ENCODE measurements around the gene GUCD1. TPM values are rescaled to one million over a fixed set of nuclear protein-coding genes. Genes with fewer than 3 reads are reported as not detected.

Gene GUCD1
- total RNA-seq, 1 donor from 2014 or later: 77.7 TPM

GRCh38 chr22:24500277-24500820 lies 54.6 kb downstream of the GUCD1 start:
- Histone ChIP-seq H3K79me2 (ENCODE audit: insufficient read depth, low read length) (no peaks in the 10 kb centered on the region), H3K27me3 (ENCODE audit: insufficient read depth, low read length) (peaks cover 7% of the 10 kb centered on the region), H2AFZ (ENCODE audit: low read depth, low read length) (no peak overlapping the region), H3K36me3 (ENCODE audit: insufficient read depth, low read length) (no peaks in the 10 kb centered on the region), H3K9ac (ENCODE audit: low read length) (no peak overlapping the region), H4K20me1 (ENCODE audit: insufficient read depth, low read length) (no peaks in the 10 kb centered on the region), H3K4me3 (ENCODE audit: insufficient read depth, low read depth, low read length) (no peak overlapping the region), H3K9me3 (ENCODE audit: insufficient read depth, low read depth, low read length) (no peaks in the 10 kb centered on the region), H3K27ac (ENCODE audit: low read depth, low read length) (no peak overlapping the region), H3K4me2 (ENCODE audit: low read length) (no peak overlapping the region), H3K4me1 (ENCODE audit: insufficient read depth, low read length) (no peaks in the 10 kb centered on the region)
- Mint-ChIP-seq H3K4me1 (ENCODE audit: low read depth, unreplicated experiment) (peaks cover 7% of the 10 kb centered on the region), H3K27me3 (ENCODE audit: low read depth, unreplicated experiment) (peaks cover 65% of the 10 kb centered on the region), H3K4me3 (ENCODE audit: unreplicated experiment) (no peak overlapping the region), H3K9me3 (ENCODE audit: unreplicated experiment) (no peaks in the 10 kb centered on the region), H3K27ac (ENCODE audit: unreplicated experiment) (no peak overlapping the region), H3K36me3 (ENCODE audit: low read depth, unreplicated experiment) (peaks cover 2% of the 10 kb centered on the region)
- DNase-seq (ENCODE audit: low read depth) (no peak), FAIRE-seq (no peak)
- TF ChIP-seq CTCF (IDR thresholded peaks at IDR 0.05; ENCODE audit: insufficient read depth, low read depth, low read length): no peak
- no peak for TF ChIP-seq EZH2 (IDR thresholded peaks at IDR 0.05; ENCODE audit: insufficient read depth, low read length)

- Mint-ChIP-seq H3K4me1 (ENCODE audit: low read depth, unreplicated experiment) (peaks cover 7% of the 10 kb centered on the region), H3K4me3 (ENCODE audit: unreplicated experiment) (no peak overlapping the region), H3K27me3 (ENCODE audit: low read depth, unreplicated experiment) (peaks cover 70% of the 10 kb centered on the region), H3K27ac (ENCODE audit: unreplicated experiment) (no peak overlapping the region), H3K36me3 (ENCODE audit: low read depth, unreplicated experiment) (peaks cover 2% of the 10 kb centered on the region), H3K9me3 (ENCODE audit: unreplicated experiment) (no peaks in the 10 kb centered on the region)
- Histone ChIP-seq H3K79me2 (ENCODE audit: insufficient read depth, low read length) (no peaks in the 10 kb centered on the region), H3K9me3 (ENCODE audit: insufficient read depth, low read depth, low read length) (no peaks in the 10 kb centered on the region), H3K4me1 (ENCODE audit: insufficient read depth, low read length) (peaks cover 2% of the 10 kb centered on the region), H3K27me3 (ENCODE audit: insufficient read depth, low read length) (peaks cover 10% of the 10 kb centered on the region), H3K4me2 (ENCODE audit: low read length) (no peak overlapping the region), H3K27ac (ENCODE audit: low read depth, low read length) (no peak overlapping the region), H3K9ac (ENCODE audit: low read length) (no peak overlapping the region), H2AFZ (ENCODE audit: low read depth, low read length) (no peak overlapping the region), H3K4me3 (ENCODE audit: insufficient read depth, low read depth, low read length) (no peak overlapping the region), H3K36me3 (ENCODE audit: insufficient read depth, low read length) (no peaks in the 10 kb centered on the region), H4K20me1 (ENCODE audit: insufficient read depth, low read length) (no peaks in the 10 kb centered on the region)
- TF ChIP-seq CTCF (IDR thresholded peaks at IDR 0.05; ENCODE audit: insufficient read depth, low read depth, low read length): no peak
- no peak for TF ChIP-seq EZH2 (IDR thresholded peaks at IDR 0.05; ENCODE audit: insufficient read depth, low read length)
- DNase-seq (ENCODE audit: low read depth) (no peak), FAIRE-seq (no peak)
Observed at GRCh38 chr22:24499706-24500276, 55.1 kb downstream of the GUCD1 start.

- no peak for TF ChIP-seq EZH2 (IDR thresholded peaks at IDR 0.05; ENCODE audit: insufficient read depth, low read length)
- no peak for TF ChIP-seq CTCF (IDR thresholded peaks at IDR 0.05; ENCODE audit: insufficient read depth, low read depth, low read length)
- Histone ChIP-seq H3K9me3 (ENCODE audit: insufficient read depth, low read depth, low read length) (no peaks in the 10 kb centered on the region), H3K4me1 (ENCODE audit: insufficient read depth, low read length) (peaks cover 9% of the 10 kb centered on the region), H3K36me3 (ENCODE audit: insufficient read depth, low read length) (no peaks in the 10 kb centered on the region), H3K79me2 (ENCODE audit: insufficient read depth, low read length) (no peaks in the 10 kb centered on the region), H3K4me3 (ENCODE audit: insufficient read depth, low read depth, low read length) (no peak overlapping the region), H3K9ac (ENCODE audit: low read length) (no peak overlapping the region), H3K27me3 (ENCODE audit: insufficient read depth, low read length) (peaks cover 15% of the 10 kb centered on the region), H4K20me1 (ENCODE audit: insufficient read depth, low read length) (no peaks in the 10 kb centered on the region), H2AFZ (ENCODE audit: low read depth, low read length) (no peak overlapping the region), H3K27ac (ENCODE audit: low read depth, low read length) (no peak overlapping the region), H3K4me2 (ENCODE audit: low read length) (no peak overlapping the region)
- H3K9me3 Mint-ChIP-seq (ENCODE audit: unreplicated experiment): no peaks in the 10 kb centered on the region
- peaks cover 7% of the 10 kb centered on the region for H3K4me1 Mint-ChIP-seq (ENCODE audit: low read depth, unreplicated experiment)
- no peak overlapping the region for H3K4me3 Mint-ChIP-seq (ENCODE audit: unreplicated experiment)
- peaks cover 2% of the 10 kb centered on the region for H3K36me3 Mint-ChIP-seq (ENCODE audit: low read depth, unreplicated experiment)
- no peak overlapping the region for H3K27ac Mint-ChIP-seq (ENCODE audit: unreplicated experiment)
- H3K27me3 Mint-ChIP-seq (ENCODE audit: low read depth, unreplicated experiment): peaks cover 74% of the 10 kb centered on the region
- no peak for FAIRE-seq
- DNase-seq (ENCODE audit: low read depth): no peak
Observed at GRCh38 chr22:24498824-24499223, 56.1 kb downstream of the GUCD1 start.

Data from astrocyte (in vitro differentiated cells and primary cell).